NCI-H1930 (cell line): Measurements from ENCODE around the gene PICK1.

Source experiments
- DNase-seq, 2 experiments: peaks; one replicate each; lab custom pipeline; 2025; lab: John Stamatoyannopoulos, UW

Gene PICK1

DNA sequence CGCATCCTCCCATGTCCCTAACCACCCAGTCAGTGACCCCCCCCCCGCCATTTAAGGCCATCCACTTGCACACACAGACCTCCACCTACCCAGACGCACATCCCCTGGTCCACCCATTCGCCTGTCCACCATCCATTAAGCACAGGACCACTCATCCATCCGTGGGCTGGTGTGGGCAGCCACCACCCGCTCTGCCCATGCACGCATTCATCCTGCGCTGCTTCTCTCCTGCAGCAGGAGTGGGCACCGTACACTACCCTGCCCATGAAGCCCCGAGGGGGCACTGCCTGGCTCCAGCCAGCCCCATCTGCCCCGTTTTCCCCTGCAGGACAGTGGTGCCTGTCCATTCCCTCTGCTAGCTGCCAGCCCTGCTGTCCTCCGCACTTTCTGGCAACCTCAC is 30.7 kb downstream of the PICK1 start:
- DNase-seq: no peak

DNA sequence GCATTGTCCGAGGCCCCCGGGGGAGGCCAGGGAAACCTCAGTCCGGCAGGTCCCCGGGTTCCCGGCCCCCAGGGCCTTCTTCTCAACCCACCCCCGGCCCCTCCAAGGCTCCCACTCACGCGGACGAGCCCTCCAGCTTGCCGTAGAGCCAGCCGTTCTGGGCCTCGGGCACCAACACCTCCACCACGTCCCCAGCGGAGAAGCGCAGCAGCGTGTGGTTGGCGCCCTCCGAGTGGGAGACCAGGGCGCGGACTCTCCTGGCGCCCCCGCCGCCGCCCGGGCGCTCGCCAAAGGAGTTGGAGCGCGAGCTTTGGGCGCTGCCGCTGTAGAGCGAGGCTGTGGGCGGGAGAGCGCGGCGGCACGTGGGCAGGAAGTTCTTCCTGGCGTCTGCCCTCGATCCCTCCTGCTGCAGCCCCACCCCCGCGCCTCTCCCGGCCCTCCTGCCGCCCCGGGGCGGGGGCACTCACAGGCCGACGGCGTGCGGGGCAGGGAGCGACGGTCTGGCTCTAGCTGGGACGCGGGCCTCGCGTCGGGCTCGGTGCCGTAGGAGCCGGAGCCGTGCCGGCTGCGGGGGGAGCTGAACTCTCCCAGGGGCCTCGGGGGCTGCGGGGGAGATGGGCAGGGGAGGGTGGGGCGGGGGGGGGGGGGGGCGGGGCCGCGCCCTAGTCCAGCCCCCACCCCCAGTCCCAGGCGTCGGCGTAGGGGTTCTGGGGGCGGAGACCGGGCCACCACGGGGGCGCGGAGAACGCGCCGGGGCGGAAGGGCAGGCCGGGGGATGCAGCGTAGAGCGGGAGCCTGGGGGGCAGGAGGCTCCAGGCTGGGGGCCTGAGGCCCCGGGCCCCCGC is 31.6 kb downstream of the PICK1 start:
- no peak for DNase-seq

DNA sequence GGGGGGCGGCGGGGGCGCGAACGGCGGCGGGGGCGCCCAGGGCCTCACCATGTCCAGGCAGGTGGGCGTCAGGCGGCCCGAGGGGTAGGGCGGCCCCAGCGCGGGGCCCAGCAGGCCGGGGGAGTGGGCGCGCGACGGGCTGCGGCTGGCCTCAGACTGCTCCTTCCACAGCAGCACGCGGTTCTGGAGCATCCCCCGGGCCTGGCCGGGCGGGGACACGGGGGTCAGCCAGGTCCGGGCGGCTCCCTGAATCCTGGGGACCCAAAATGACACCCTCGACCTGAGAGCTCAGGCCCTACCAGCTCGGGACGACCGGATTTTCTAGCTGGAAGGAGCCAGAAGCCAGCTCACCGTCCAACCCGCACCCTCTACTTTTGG is 32.3 kb downstream of the PICK1 start:
- DNase-seq: no peak

DNA sequence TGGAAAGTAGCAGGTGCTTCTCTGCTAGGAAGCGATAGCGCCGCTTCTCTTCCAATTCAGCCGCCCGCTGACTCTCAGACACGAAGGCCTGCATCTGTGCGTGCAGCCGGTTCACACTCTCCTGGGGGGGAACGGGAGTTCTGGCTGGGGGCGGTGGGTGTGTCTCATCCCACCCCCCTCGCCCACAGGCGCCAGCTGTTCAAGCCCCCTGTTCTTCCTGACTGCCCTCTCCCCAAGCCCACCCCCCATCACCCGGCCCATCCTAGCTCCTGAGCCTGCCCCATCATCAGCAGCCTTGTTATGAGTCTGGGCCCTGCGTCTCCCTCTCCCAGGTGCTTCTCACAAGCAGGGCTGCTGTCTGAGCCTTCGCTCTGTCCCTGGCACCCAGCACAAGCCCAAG is 39.9 kb downstream of the PICK1 start:
- no peak for DNase-seq

DNA sequence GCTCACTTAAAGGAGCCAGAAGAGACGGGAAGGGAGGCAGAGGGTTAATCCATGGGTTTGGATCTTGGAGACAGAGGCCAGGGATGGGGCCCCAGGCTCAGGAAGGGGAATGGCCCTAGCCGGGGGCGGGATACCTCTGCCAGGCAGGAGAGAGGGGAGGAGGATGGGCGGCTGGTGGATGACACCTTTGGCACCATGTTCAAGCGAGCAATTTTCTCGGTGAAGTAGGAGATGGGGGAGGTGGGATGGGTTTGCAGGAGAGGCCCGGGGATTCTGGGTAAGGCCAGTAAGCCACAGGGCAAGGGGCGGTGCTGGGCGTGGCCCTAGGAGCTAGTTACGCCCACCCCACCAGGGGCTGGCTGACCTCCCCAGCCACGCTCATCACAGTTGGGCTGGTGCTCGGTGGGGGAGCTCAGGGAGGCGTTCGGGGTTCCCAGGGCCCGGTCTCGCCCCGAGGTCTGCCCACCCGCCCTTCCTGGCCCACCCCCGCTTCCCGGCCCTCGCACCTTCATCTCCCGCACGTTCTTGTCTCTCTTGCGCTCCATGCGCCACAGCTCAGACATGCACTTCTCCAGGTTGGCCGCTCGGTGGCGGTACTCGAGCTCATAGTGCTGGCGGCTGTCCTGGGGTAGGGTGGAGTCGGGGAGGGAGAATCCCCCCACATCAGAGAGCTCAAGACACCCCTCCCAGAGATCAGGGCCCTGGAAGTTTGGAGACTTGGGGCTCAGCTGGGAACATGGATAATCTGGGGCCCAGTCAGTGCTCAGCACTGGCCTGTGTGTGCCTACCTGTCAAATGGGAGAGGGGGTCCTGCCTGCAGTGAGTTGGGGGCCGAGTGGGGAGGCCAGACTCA is 40.6 kb downstream of the PICK1 start:
- DNase-seq: no peak

DNA sequence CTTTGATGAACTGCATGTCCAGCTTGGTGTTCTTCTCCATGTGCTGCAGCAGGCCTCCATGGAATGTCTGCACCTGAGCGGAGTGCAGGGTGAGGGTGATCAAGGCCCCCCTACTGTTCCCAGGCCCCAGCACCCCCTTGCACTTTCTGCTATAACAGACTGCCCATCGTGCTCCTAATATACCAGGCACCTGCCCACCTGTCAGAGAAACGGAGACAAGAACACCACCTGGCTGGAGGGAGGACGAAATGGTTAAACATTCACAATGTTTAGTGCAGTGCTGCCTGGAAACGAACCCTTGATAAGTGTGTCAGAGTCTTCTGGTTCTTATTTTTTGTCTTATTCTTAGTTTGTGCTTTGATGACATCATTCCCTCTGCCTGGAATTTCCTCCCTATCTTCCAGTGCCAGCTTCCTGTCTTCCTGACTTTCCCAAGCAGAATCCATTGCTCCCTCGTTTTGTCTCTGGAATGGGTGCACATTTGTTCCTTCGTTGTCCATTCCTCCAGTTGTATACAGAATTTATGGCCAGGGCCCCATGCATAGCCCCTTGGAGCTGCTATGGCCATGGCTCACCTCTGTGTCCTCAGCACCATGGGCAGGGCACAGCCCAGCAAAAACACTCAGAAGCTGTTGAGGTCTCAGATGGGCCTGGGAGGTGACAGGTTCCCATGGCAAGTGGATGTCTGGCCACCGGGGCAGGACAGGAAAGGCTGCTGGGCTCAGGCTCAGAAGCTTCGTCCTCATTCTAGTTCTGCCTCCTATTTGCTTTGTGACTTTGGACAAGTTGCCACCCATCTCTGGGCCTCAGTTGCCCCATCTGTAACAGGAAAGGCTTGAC is 41.4 kb downstream of the PICK1 start:
- DNase-seq: no peak

DNA sequence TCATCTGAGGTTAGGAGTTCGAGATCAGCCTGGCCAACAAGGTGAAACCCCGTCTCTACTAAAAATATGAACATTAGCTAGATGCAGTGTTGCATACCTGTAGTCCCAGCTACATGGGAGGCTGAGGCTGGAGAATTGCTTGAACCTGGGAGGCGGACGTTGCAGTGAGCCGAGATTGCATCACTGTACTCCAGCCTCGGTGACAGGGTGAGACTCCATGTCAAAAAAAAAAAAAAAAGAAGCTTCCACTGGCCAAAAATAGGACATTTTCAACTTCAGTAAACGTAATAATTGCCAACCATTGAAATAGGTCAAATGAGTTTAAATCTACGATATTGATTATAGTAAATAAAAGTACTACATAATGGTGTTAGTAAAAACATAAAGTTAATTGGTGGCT is 46.4 kb downstream of the PICK1 start:
- DNase-seq: no peak

DNA sequence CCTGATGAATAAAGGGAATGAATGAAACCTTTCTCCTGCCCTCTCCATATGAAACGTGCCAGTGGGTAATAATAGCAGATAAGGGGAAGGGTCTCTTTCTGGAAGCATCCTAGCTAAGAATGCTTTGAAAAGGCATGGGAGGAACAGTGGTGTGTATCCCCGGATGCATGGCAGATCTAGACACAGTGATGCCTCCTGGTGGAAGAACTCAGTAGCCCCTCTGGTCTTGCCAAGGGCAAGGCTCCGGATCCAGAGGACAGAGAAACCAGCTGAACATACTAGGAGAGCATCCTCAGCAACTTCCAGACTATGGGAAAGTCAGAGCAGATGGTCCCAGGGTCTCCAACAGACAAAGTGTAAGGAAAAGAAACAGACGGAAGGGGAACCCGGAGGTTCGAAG is 46.9 kb downstream of the PICK1 start:
- DNase-seq: no peak

DNA sequence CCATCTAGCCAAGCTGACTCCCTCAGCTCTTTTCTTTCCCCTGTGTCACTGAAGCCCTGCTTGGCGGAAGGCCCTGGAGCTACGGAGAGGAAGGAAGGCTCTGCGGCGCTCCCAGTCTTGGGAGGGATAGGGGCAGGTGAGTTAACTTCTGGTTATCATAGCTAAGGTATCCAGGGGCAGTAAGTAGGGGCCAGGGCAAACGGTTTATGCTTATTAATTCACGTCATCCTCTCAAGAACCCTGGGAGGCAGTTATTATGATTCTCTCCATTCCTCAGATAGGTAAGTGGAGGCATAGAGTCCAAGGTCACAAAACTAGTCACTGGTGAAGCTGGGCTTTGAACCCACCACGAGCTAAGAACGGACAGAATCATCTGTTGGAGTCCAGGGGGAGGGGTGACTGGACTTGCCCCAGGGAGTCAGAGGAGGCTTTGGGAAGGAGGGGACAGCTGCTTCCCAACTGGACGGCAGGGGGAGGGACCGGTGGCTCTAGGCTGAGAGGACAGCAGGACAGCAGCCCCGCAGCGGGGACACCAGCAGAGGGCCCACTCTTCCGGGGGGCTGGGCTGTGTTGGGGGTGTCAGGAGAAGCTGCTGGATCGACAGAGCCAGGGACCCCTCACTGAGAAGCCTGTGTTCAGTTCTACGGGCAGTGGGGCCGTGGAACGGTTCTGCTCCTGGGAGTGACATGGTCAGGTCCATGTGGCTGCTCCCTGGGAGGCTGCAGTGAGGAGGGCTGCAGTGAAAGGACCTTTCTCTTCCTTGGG is 49.8 kb downstream of the PICK1 start:
- no peak for DNase-seq

DNA sequence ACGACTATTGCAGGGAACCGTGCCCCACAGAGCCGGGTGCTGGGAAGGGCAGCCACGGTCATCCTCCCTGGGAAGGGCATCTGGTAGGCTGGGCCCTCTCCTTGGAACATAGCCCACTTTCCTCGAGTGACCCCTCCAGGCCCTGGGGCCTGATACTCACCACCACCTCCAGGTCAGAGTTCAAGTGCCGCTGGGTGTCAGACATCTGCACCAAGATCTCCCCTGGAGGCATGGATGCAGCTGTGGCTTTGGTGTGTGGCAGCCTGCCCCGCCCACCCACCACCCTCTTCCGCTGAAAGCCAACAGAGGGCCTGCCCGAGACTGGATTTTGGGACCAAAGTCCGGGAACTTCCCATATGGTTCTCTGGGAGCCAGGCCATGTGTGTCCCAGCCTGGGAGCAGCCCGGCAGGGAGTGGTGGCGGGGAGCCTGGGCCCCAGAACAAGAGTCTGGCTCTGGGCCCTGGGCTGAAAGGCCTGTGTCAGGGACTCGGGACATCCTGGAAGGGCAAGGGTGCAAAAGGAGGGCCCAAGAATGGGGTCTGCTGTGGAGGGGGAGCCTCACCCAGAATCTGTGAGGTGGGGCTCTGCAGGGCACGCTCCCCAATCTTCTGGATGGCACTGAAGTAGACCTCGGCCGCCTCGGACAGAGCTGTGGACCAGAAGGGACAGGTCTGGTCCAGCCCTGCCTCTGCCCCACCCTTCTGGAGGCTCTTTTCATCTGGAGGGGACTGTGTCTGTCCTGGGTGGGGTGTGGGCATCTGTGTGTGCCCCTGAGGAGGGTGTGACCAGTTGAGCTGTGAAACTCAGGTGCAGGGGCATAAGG is 50.7 kb downstream of the PICK1 start:
- no peak for DNase-seq

DNA sequence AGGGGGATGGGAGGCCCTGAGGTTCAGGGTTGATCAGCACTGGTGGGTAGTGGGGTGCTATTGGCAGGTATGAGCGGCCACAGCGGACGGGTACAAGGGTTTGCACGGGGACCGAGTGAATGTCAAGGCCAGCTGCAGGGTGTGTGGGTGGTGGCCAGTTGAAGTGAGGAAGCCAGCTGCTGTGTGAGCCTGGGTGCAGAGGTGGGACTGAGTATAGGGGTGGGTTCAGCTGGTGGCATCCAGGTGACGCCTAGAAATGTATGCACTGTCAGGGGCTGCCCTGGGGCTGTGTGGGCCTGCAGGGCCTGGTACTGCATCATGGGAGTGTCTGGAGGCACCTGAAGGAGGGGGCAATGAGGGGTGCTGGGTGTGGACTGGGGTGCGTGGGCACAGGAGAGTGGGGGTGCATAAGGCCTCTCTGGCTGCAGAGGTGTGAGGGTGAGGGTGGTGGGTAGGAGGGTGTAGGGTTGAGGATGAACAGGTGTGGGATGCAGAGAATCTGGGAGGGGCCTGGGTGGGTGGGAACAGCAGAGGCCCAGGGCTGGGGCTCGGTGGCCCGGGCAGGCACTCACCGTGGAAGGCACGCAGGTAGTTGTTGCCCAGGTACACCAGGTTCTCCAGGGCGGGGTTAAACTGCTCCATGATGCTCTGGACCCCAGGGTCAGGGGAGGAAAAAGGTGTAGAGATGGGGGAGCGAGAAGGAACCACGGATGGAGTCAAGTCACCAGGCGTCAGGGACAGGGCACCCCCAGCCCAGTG is 51.5 kb downstream of the PICK1 start:
- DNase-seq: no peak

DNA sequence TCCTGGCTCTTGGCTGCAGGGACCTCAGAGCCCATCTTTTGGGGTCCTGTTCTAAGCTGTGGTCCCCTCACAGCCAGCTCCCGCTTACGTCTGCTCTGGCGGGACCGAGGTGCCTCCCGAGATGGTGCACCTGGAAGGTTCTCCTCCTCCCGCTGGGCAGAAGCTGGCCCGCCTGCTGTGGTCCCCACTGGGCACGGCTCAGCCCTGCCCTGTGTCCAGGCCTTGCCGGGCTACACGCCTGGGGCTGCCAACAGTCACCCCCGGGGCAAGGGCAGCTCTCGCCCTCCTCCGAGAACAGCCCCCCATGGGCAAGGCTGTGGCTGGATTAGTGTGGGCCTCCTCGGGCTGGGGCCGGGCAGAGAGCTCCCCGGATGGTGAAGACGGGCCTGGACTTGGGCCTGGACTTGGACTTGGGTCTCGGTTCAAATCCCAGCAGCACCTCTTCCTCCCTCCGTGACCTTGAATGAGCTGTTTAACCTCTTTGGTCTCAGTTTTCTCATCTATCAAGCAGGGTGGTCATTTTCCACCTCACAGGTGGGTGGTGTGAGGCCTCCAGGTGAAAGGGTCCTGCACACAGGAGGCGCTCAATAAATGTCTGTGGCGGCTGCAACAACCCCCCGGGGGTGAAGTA is 52.3 kb downstream of the PICK1 start:
- DNase-seq: peak; percentile 25 to 35

DNA sequence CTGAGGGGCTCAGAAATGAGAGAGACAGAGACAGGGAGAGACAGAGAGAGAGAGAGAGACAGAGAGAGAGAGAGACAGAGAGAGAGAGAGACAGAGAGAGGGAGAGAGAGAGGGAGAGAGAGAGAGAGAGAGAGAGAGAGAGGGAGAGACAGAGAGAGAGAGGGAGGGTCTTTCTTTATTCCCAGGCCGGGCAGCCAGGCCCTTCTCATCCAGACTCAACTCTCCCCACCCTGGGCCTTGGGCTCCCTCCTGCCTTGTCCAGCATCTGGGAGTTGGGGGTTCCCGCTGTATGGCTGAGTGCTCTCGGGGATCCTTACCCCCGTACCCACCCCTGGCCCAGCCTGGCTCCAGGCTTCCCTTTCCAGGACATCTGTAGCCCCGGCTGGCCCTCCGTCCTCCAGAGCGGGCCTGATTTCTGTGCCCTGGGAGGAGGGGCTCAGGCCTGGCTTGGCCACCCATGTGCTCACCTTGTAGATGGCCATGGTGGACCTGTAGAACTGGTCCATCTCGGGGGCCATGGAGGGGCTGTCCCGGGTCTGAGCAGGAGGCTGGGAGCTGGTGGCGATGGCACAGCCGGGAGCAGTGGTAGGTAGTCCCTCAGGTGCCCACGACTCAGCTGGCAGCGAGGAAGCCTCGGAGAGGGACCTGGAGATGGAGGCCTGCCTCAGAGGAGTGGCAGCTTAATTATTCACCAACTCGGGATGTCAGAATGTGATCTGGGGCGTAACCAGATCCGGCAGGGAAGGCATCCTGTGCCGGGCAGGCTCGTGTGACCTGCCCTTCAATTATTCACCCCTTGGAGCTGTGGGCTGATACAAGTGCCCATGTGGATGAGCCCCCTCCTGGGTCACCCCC is 53.0 kb downstream of the PICK1 start, which contains the start of gene BAIAP2L2:
Gene BAIAP2L2, minus strand, starts transcription at position 677 of the 855 bp plus-strand sequence. Its CDS starts 159 bp downstream, at position 518.
- DNase-seq: no peak

DNA sequence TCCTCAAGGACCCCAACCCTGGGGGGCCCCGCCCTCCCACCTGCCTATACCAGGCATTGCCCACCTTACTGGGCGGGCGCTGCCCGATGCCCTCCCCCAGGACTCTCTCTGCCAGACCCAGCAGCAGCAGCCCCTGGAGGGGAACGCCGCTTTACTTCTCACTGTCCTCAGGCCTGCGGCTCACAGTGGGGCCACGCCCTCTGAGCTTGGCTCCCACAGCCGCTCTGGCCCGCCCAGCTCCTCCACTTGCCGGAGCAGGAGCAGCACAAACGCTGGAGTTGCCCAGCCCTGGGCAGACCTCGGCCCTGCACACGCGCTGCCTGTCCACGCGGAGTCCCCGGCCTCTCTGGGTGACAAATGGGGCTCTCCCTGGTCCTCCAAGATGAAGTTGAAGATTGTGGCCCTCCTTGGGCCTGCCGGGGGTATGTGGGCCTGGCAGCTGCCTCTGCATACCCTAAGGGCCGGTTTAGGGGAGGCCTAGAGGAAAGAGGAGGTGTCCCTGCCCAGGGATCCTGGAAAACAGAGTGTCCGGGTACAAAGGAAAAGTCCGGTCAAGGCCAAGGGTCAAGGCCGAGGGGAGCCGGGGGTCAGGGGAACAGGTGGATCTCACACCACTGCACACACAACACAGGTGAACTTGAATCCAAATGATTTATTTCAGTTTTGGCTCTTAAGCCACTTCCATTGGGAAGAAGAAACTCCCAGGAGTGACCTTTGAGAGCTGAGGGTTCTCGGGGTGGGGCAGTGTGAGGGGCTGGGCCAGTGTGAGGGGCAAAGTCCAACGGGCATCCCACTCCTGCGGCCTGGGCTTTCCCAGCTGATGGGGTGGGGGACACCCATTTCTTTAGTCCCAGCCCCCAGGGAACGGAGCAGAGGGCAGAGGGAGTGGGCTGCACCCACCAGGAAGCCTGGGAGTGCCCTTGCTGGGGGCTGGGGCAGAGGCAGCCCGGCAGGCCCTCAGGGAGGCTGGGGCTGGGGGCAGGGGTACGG is 54.0 kb downstream of the PICK1 start:
- DNase-seq: no peak

DNA sequence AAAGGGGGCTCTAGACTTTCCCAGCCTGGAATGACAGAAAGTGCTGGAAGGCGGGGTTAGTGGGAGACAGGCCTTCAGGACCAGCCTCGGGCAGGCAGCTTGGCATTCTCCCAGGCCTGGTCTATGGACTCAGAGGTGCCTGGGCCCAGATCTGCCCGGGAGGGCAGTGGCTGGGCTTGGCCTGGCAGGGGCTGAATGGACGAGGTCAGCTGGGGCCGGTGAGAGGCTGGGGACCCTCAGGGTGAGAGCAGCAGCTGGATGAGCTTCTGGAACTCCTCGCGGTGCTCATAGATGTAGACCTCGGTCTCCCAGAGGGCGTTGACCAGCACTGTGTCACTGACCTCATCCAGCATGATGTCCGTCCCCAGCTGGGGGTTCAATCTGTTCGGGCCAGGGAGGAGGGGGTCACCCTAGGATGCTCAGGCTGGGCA is 54.7 kb downstream of the PICK1 start:
- DNase-seq: no peak

DNA sequence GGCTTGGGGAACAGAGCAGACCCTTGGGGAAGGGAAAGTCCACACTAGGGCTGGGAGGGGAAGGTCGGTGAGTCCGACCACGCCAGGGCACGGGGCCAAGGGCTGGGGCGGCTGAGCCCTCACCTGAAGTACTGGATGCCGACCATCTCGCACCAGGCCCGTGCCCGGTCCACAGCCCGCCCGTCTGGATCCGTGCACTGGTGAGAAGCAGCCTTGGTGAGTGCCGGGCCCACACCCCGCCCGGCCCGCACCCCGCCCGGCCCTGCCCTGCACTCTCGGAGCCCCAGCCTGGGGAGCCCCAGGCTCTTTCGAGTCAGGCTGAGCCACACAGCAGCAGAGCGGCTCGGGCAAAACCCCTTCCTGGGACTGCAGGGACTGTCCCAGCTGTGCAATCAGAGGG is 55.2 kb downstream of the PICK1 start:
- DNase-seq: no peak
